ENCODE measurements around the gene TTC23L. TPM values are rescaled to one million over a fixed set of nuclear protein-coding genes. Genes with fewer than 3 reads are reported as not detected.
"Not testable (repeated sequence)": the region's sequence is repeated elsewhere in the genome, so short reads cannot be mapped to it uniquely, and the experiment has no call there.

Gene TTC23L
- polyA plus RNA-seq, 1 donor = 1.1 TPM

GRCh38 chr5:34916518-34916917, 77.6 kb downstream of the TTC23L start:
- 20% methylated on average over 1 of the region's 6 CpGs for WGBS (ENCODE audit: insufficient coverage, low lambda C conversion rate)
- Histone ChIP-seq H3K27me3 (ENCODE audit: control insufficient read depth, insufficient read depth, low read length) (no peaks in the 10 kb centered on the region), H3K4me1 (ENCODE audit: control insufficient read depth, insufficient read depth, low read length) (peaks cover 11% of the 10 kb centered on the region), H3K36me3 (ENCODE audit: control insufficient read depth, insufficient read depth, low read length) (peaks cover 15% of the 10 kb centered on the region), H3K27ac (ENCODE audit: low read length) (no peak overlapping the region), H3K4me3 (ENCODE audit: low read length) (peak overlapping the region; percentile 100), H3K9me3 (ENCODE audit: control insufficient read depth, low read depth, low read length) (no peaks in the 10 kb centered on the region)
- no peak for DNase-seq

GRCh38 chr5:34918025-34918424, 79.1 kb downstream of the TTC23L start:
- Histone ChIP-seq H3K4me1 (ENCODE audit: control insufficient read depth, insufficient read depth, low read length) (peaks cover 11% of the 10 kb centered on the region), H3K9me3 (ENCODE audit: control insufficient read depth, low read depth, low read length) (no peaks in the 10 kb centered on the region), H3K27me3 (ENCODE audit: control insufficient read depth, insufficient read depth, low read length) (no peaks in the 10 kb centered on the region), H3K36me3 (ENCODE audit: control insufficient read depth, insufficient read depth, low read length) (peaks cover 22% of the 10 kb centered on the region), H3K27ac (ENCODE audit: low read length) (no peak overlapping the region), H3K4me3 (ENCODE audit: low read length) (no peak overlapping the region)
- DNase-seq = no peak
- WGBS (ENCODE audit: insufficient coverage, low lambda C conversion rate) = 88% methylated on average over 1 of the region's 4 CpGs

GRCh38 chr5:34919077-34919476, 80.1 kb downstream of the TTC23L start:
- Histone ChIP-seq H3K4me1 (ENCODE audit: control insufficient read depth, insufficient read depth, low read length) (peaks cover 8% of the 10 kb centered on the region), H3K9me3 (ENCODE audit: control insufficient read depth, low read depth, low read length) (no peaks in the 10 kb centered on the region), H3K4me3 (ENCODE audit: low read length) (no peak overlapping the region), H3K27me3 (ENCODE audit: control insufficient read depth, insufficient read depth, low read length) (no peaks in the 10 kb centered on the region), H3K36me3 (ENCODE audit: control insufficient read depth, insufficient read depth, low read length) (peaks cover 27% of the 10 kb centered on the region), H3K27ac (ENCODE audit: low read length) (no peak overlapping the region)
- WGBS (ENCODE audit: insufficient coverage, low lambda C conversion rate) = 92% methylated on average over 1 of the region's 4 CpGs
- no peak for DNase-seq

- DNase-seq; H3K4me3 ChIP-seq (ENCODE audit: low read length); H3K9me3 ChIP-seq (ENCODE audit: control insufficient read depth, low read depth, low read length); H3K27me3 ChIP-seq (ENCODE audit: control insufficient read depth, insufficient read depth, low read length); H3K4me1 ChIP-seq (ENCODE audit: control insufficient read depth, insufficient read depth, low read length): not testable (repeated sequence)
- Histone ChIP-seq H3K36me3 (ENCODE audit: control insufficient read depth, insufficient read depth, low read length) (peaks cover 43% of the 10 kb centered on the region), H3K27ac (ENCODE audit: low read length) (peak overlapping the region; percentile 4)
- WGBS (ENCODE audit: insufficient coverage, low lambda C conversion rate) = no CpG with 5 or more reads among the region's 9 CpGs
Observed at GRCh38 chr5:34923256-34923655, 84.3 kb downstream of the TTC23L start.

- Histone ChIP-seq H3K9me3 (ENCODE audit: control insufficient read depth, low read depth, low read length) (no peaks in the 10 kb centered on the region), H3K4me1 (ENCODE audit: control insufficient read depth, insufficient read depth, low read length) (no peaks in the 10 kb centered on the region), H3K4me3 (ENCODE audit: low read length) (no peak overlapping the region), H3K27me3 (ENCODE audit: control insufficient read depth, insufficient read depth, low read length) (no peaks in the 10 kb centered on the region), H3K27ac (ENCODE audit: low read length) (peak overlapping the region; percentile 4), H3K36me3 (ENCODE audit: control insufficient read depth, insufficient read depth, low read length) (peaks cover 40% of the 10 kb centered on the region)
- 56% methylated on average over 3 of the region's 3 CpGs for WGBS (ENCODE audit: insufficient coverage, low lambda C conversion rate)
- peak; percentile 31 to 58 for DNase-seq
Observed at GRCh38 chr5:34923694-34924461, 84.9 kb downstream of the TTC23L start.

GRCh38 chr5:34924462-34924765, 85.5 kb downstream of the TTC23L start:
- H3K36me3 ChIP-seq (ENCODE audit: control insufficient read depth, insufficient read depth, low read length) = peaks cover 40% of the 10 kb centered on the region
- H3K4me3 ChIP-seq (ENCODE audit: low read length) = no peak overlapping the region
- no peak overlapping the region for H3K27ac ChIP-seq (ENCODE audit: low read length)
- no peaks in the 10 kb centered on the region for H3K9me3 ChIP-seq (ENCODE audit: control insufficient read depth, low read depth, low read length)
- no peaks in the 10 kb centered on the region for H3K4me1 ChIP-seq (ENCODE audit: control insufficient read depth, insufficient read depth, low read length)
- no peaks in the 10 kb centered on the region for H3K27me3 ChIP-seq (ENCODE audit: control insufficient read depth, insufficient read depth, low read length)
- DNase-seq = no peak

GRCh38 chr5:34926318-34926888, 87.4 kb downstream of the TTC23L start:
- no peak for DNase-seq
- Histone ChIP-seq H3K27ac (ENCODE audit: low read length) (no peak overlapping the region), H3K4me1 (ENCODE audit: control insufficient read depth, insufficient read depth, low read length) (peaks cover 6% of the 10 kb centered on the region), H3K4me3 (ENCODE audit: low read length) (no peak overlapping the region), H3K36me3 (ENCODE audit: control insufficient read depth, insufficient read depth, low read length) (peaks cover 32% of the 10 kb centered on the region), H3K27me3 (ENCODE audit: control insufficient read depth, insufficient read depth, low read length) (no peaks in the 10 kb centered on the region), H3K9me3 (ENCODE audit: control insufficient read depth, low read depth, low read length) (no peaks in the 10 kb centered on the region)
- 92% methylated on average over 2 of the region's 3 CpGs for WGBS (ENCODE audit: insufficient coverage, low lambda C conversion rate)

GRCh38 chr5:34927785-34928184, 88.8 kb downstream of the TTC23L start:
- H3K4me1 ChIP-seq (ENCODE audit: control insufficient read depth, insufficient read depth, low read length) = peaks cover 9% of the 10 kb centered on the region

GRCh38 chr5:34928267-34928666, 89.3 kb downstream of the TTC23L start:
- Histone ChIP-seq H3K27me3 (ENCODE audit: control insufficient read depth, insufficient read depth, low read length) (no peaks in the 10 kb centered on the region), H3K9me3 (ENCODE audit: control insufficient read depth, low read depth, low read length) (no peaks in the 10 kb centered on the region), H3K27ac (ENCODE audit: low read length) (no peak overlapping the region), H3K4me3 (ENCODE audit: low read length) (no peak overlapping the region), H3K4me1 (ENCODE audit: control insufficient read depth, insufficient read depth, low read length) (peaks cover 9% of the 10 kb centered on the region), H3K36me3 (ENCODE audit: control insufficient read depth, insufficient read depth, low read length) (peaks cover 23% of the 10 kb centered on the region)
- no peak for DNase-seq
- WGBS (ENCODE audit: insufficient coverage, low lambda C conversion rate) = no CpG with 5 or more reads among the region's 5 CpGs

More at GRCh38 chr5:34927785-34928184, 88.8 kb downstream of the TTC23L start:
- Histone ChIP-seq H3K36me3 (ENCODE audit: control insufficient read depth, insufficient read depth, low read length) (peaks cover 27% of the 10 kb centered on the region), H3K9me3 (ENCODE audit: control insufficient read depth, low read depth, low read length) (no peaks in the 10 kb centered on the region), H3K4me3 (ENCODE audit: low read length) (no peak overlapping the region), H3K27me3 (ENCODE audit: control insufficient read depth, insufficient read depth, low read length) (no peaks in the 10 kb centered on the region), H3K27ac (ENCODE audit: low read length) (no peak overlapping the region)
- 100% methylated on average over 1 of the region's 5 CpGs for WGBS (ENCODE audit: insufficient coverage, low lambda C conversion rate)
- DNase-seq = no peak

- 0% methylated on average over 2 of the region's 63 CpGs for WGBS (ENCODE audit: insufficient coverage, low lambda C conversion rate)
Observed at GRCh38 chr5:34929134-34929719, 90.3 kb downstream of the TTC23L start, which contains the start of gene DNAJC21. Gene DNAJC21, plus strand, starts transcription at chr5:34929559. Its CDS starts 261 bp downstream, at chr5:34929820.

More at GRCh38 chr5:34929134-34929719, 90.3 kb downstream of the TTC23L start, which contains the start of gene DNAJC21:
- peak within 1 kb of the TSS; percentile 95 for H3K27ac ChIP-seq (ENCODE audit: low read length)
- H3K27me3 ChIP-seq (ENCODE audit: control insufficient read depth, insufficient read depth, low read length) = no peaks in the 10 kb centered on the region
- H3K36me3 ChIP-seq (ENCODE audit: control insufficient read depth, insufficient read depth, low read length) = peaks cover 20% of the 10 kb centered on the region
- peaks cover 9% of the 10 kb centered on the region for H3K4me1 ChIP-seq (ENCODE audit: control insufficient read depth, insufficient read depth, low read length)
- peak within 1 kb of the TSS; percentile 83 for H3K4me3 ChIP-seq (ENCODE audit: low read length)
- peak; percentile 98 to 99 for DNase-seq
- no peaks in the 10 kb centered on the region for H3K9me3 ChIP-seq (ENCODE audit: control insufficient read depth, low read depth, low read length)

Measured in large intestine (tissue), 3 donors.